HFFc6 (cell line): ENCODE data around the gene MDM2. TPM values are rescaled to one million over a fixed set of nuclear protein-coding genes. Genes with fewer than 3 reads are reported as not detected.
A peak's percentile ranks its signal among the peaks of the same experiment; 100 is the strongest.
"Not testable (repeated sequence)": the region's sequence is repeated elsewhere in the genome, so short reads cannot be mapped to it uniquely, and the experiment has no call there.

ENCODE experiments used
- DNase-seq: peaks from one replicate; pipeline ENCODE4 v3.0.0-alpha.2; 2018
- H3K27ac Mint-ChIP-seq: 2 replicates; pipeline ENCODE4 v1.8.0; 2020; ENCODE audit warnings: mild to moderate bottlenecking, mixed read lengths
- H3K27me3 Mint-ChIP-seq: 2 replicates; pipeline ENCODE4 v1.8.0; 2021; ENCODE audit warnings: mild to moderate bottlenecking, moderate library complexity, mixed read lengths; ENCODE audit not compliant: insufficient read depth
- H3K36me3 Mint-ChIP-seq: 2 replicates; pipeline ENCODE4 v1.8.0; 2021; ENCODE audit warnings: low read depth, mixed read lengths
- H3K4me1 Mint-ChIP-seq: 2 replicates; pipeline ENCODE4 v1.8.0; 2020; ENCODE audit warnings: low read depth, mixed read lengths
- H3K4me3 Mint-ChIP-seq: 2 replicates; pipeline ENCODE4 v1.8.0; 2020; ENCODE audit warnings: mild to moderate bottlenecking, moderate library complexity, mixed read lengths
- H3K9me3 Mint-ChIP-seq: 2 replicates; pipeline ENCODE4 v1.8.0; 2020; ENCODE audit warnings: mild to moderate bottlenecking, mixed read lengths
- CTCF ChIP-seq: fragments of 200-600 bp; sonication (generic); IDR thresholded peaks from 2 replicates; pipeline ENCODE4 v1.5.0; 2021; ENCODE audit warnings: antibody characterized with exemption, mild to moderate bottlenecking
- total RNA-seq, 6 experiments: library from RNA; stranded (reverse); fragmentation: NEBNext Ultra II Directional; extraction: Animal tissue kit (Norgen Biotek cat#: 25700); gene quantifications; 2 replicates in 1 of 6; 3 replicates in 5 of 6; pipeline ENCODE4 v1.2.3, GENCODE V29; 2021

The MDM2 gene
- total RNA-seq, 6 experiments from 2014 or later, result 216 to 270 (median 236) TPM

DNA sequence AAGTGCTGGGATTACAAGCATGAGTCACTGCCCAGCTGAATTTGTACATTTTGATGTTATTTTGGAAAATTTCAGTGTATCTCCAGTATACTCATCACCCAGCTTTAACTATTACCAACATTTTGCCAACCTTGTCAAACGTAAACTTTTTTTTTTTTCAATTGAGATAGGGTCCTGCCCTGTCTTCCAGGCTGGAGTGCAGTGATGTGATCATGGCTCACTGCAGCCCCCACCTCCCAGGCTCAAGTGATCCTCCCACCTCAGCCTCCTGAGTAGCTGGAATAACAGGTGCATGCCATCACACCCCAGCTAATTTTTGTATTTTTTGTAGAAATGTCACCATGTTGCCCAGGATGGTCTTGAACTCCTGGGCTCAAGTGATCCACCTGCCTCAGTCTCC lies 29.2 kb downstream of the MDM2 start:
- DNase-seq, result no peak
- no peak overlapping the region for H3K27ac Mint-ChIP-seq
- no peaks in the 10 kb centered on the region for H3K9me3 Mint-ChIP-seq
- H3K4me3 Mint-ChIP-seq, result no peak overlapping the region
- peaks cover 49% of the 10 kb centered on the region for H3K36me3 Mint-ChIP-seq
- H3K27me3 Mint-ChIP-seq, result peaks cover 24% of the 10 kb centered on the region; the same call in 1 of the 2 replicates
- peaks cover 21% of the 10 kb centered on the region for H3K4me1 Mint-ChIP-seq
- no peak for TF ChIP-seq CTCF

DNA sequence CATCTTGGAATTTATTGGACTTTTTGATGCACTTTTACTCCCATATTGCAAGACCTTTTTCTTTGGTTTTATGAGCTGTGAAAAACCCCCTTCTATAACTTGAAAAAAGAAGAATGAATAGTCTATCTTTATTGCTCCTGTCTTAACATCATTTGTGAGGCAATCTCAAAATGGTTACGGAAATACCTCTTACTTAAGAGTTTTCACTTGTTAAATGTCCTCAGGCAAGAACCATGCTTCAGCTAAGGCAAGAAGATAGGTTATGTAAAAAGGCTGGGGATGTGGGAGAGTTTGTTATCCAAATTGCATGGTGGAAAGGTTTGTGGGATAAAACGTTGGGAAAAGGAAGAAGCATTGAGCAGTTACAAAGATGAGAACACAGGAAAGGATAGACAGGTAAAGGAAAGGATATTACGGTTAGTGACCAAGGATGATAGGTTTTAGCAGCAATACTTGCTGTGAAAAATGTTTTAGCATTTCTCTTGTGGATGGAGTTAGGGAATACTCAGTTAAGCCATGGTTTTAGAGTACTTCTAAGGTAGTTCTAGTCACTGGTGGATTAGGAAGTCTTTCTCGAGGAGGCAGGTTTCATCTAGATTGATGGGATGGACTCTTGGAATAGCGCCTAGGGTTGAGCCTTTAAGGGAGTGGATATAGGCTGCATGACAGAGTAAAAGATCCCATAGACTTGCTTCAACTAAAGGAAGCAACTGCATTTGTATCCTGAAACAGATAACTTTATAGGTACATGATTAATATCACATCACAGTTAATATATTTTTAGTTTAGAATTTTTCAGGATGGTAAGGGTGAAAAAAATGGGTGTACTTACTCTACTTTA lies 30.3 kb downstream of the MDM2 start:
- Mint-ChIP-seq H3K9me3 (0 out of 2 replicates have a peak, but pooled peaks cover 3% of the 10 kb centered on the region), H3K27ac (peak overlapping the region; percentile 25), H3K4me3 (no peak overlapping the region; the same call in 1 of the 2 replicates), H3K36me3 (peaks cover 57% of the 10 kb centered on the region), H3K27me3 (peaks cover 24% of the 10 kb centered on the region; the same call in 1 of the 2 replicates), H3K4me1 (peaks cover 20% of the 10 kb centered on the region)
- TF ChIP-seq CTCF, result no peak
- DNase-seq, result no peak

- DNase-seq, result no peak
- H3K9me3 Mint-ChIP-seq, result 0 out of 2 replicates have a peak, but pooled peaks cover 3% of the 10 kb centered on the region
- H3K36me3 Mint-ChIP-seq, result peaks cover 63% of the 10 kb centered on the region
- no peak overlapping the region; the same call in 1 of the 2 replicates for H3K4me3 Mint-ChIP-seq
- H3K27me3 Mint-ChIP-seq, result peaks cover 20% of the 10 kb centered on the region
- TF ChIP-seq CTCF, result no peak
- peaks cover 20% of the 10 kb centered on the region for H3K4me1 Mint-ChIP-seq
- peak overlapping the region; percentile 47 for H3K27ac Mint-ChIP-seq
Measured at GRCh38 chr12:68839183-68840147, 31.5 kb downstream of the MDM2 start.

- H3K9me3 Mint-ChIP-seq, DNase-seq, H3K4me3 Mint-ChIP-seq: not testable (repeated sequence)
- H3K27me3 Mint-ChIP-seq, result peaks cover 25% of the 10 kb centered on the region
- H3K4me1 Mint-ChIP-seq, result peaks cover 15% of the 10 kb centered on the region
- peaks cover 63% of the 10 kb centered on the region for H3K36me3 Mint-ChIP-seq
- H3K27ac Mint-ChIP-seq, result peak overlapping the region; percentile 65
Measured at GRCh38 chr12:68841175-68841574, 33.2 kb downstream of the MDM2 start.

DNA sequence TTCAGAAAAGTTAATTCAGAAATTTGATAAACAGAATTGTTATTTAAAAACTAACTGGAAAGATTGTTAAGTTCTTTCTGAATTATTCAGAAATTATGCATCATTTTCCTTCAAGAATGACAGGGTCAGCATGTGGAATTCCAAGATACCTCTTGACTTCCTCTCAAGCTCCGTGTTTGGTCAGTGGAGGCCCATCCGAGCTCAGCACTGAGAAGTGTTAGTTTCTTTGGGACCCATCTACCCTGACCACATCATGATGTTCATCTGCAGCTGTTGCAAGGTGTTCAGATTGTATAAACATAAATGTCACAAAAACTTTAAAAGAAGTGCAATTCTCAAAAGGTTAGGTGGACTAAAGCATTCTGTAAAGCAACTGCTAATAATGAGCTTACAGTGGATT lies 33.7 kb downstream of the MDM2 start:
- Mint-ChIP-seq H3K9me3 (peaks cover 9% of the 10 kb centered on the region), H3K27me3 (peaks cover 25% of the 10 kb centered on the region), H3K4me1 (peaks cover 11% of the 10 kb centered on the region), H3K4me3 (peak overlapping the region; percentile 39; the same call in 1 of the 2 replicates), H3K27ac (no peak overlapping the region), H3K36me3 (peaks cover 59% of the 10 kb centered on the region)
- TF ChIP-seq CTCF, result no peak
- DNase-seq, result no peak
